Measurements from ENCODE around the gene OLFM4. TPM values are rescaled to one million over a fixed set of nuclear protein-coding genes. Genes with fewer than 3 reads are reported as not detected.

Gene OLFM4
- total and polyA plus RNA-seq, 4 donors, result 0.34 to 18.1 (median 3.2) TPM

- H3K27me3 ChIP-seq (ENCODE audit: control insufficient read depth in 3 of 3, insufficient read depth in 3 of 3, low read length in 2 of 3), result no peaks in the 10 kb centered on the region
- WGBS, 2 donors, result 84 to 86% methylated on average over 1 of the region's 1 CpG
- no peak overlapping the region for H3K4me3 ChIP-seq
- H3K9ac ChIP-seq (ENCODE audit: insufficient read depth in 1 of 2, low read length in 2 of 2), result no peak overlapping the region
- no peaks in the 10 kb centered on the region for H3K36me3 ChIP-seq (ENCODE audit: control insufficient read depth in 4 of 4, insufficient read depth in 4 of 4, low read length in 4 of 4)
- ATAC-seq (ENCODE audit: insufficient read depth, low FRiP score) (no peak), DNase-seq (no peak)
- no peaks in the 10 kb centered on the region for H3K4me1 ChIP-seq (ENCODE audit: control insufficient read depth in 5 of 5, insufficient read depth in 5 of 5, low read length in 5 of 5)
- no peak overlapping the region for H3K27ac ChIP-seq (ENCODE audit: low read depth in 1 of 2, low read length in 1 of 2)
- no peak for TF ChIP-seq CTCF (IDR thresholded peaks at IDR 0.05; ENCODE audit: control extremely low read depth, extremely low read depth)
- H3K9me3 ChIP-seq (ENCODE audit: control insufficient read depth in 4 of 4, insufficient read depth in 3 of 4, low read length in 3 of 4), result no peaks in the 10 kb centered on the region
Observed at GRCh38 chr13:53073711-53074110, 45.1 kb downstream of the OLFM4 start.

- Histone ChIP-seq H3K4me1 (ENCODE audit: control insufficient read depth in 5 of 5, insufficient read depth in 5 of 5, low read length in 5 of 5) (no peaks in the 10 kb centered on the region), H3K9ac (ENCODE audit: insufficient read depth in 1 of 2, low read length in 2 of 2) (no peak overlapping the region), H3K9me3 (ENCODE audit: control insufficient read depth in 4 of 4, insufficient read depth in 3 of 4, low read length in 3 of 4) (no peaks in the 10 kb centered on the region), H3K27ac (ENCODE audit: low read depth in 1 of 2, low read length in 1 of 2) (no peak overlapping the region), H3K4me3 (no peak overlapping the region), H3K36me3 (ENCODE audit: control insufficient read depth in 4 of 4, insufficient read depth in 4 of 4, low read length in 4 of 4) (no peaks in the 10 kb centered on the region), H3K27me3 (ENCODE audit: control insufficient read depth in 3 of 3, insufficient read depth in 3 of 3, low read length in 2 of 3) (no peaks in the 10 kb centered on the region)
- ATAC-seq (ENCODE audit: insufficient read depth, low FRiP score), result no peak
- 61 to 83% methylated on average over 5 of the region's 5 CpGs for WGBS, 2 donors
- no peak for TF ChIP-seq CTCF (IDR thresholded peaks at IDR 0.05; ENCODE audit: control extremely low read depth, extremely low read depth)
- no peak for DNase-seq
Observed at GRCh38 chr13:53074114-53074513, 45.5 kb downstream of the OLFM4 start.

GRCh38 chr13:53075356-53076041 is 46.9 kb downstream of the OLFM4 start:
- 61 to 79% methylated on average over 6 of the region's 6 CpGs for WGBS, 2 donors
- Histone ChIP-seq H3K9me3 (ENCODE audit: control insufficient read depth in 4 of 4, insufficient read depth in 3 of 4, low read length in 3 of 4) (no peaks in the 10 kb centered on the region), H3K4me3 (no peak overlapping the region), H3K27me3 (ENCODE audit: control insufficient read depth in 3 of 3, insufficient read depth in 3 of 3, low read length in 2 of 3) (no peaks in the 10 kb centered on the region), H3K27ac (ENCODE audit: low read depth in 1 of 2, low read length in 1 of 2) (no peak overlapping the region), H3K9ac (ENCODE audit: insufficient read depth in 1 of 2, low read length in 2 of 2) (no peak overlapping the region), H3K4me1 (ENCODE audit: control insufficient read depth in 5 of 5, insufficient read depth in 5 of 5, low read length in 5 of 5) (no peaks in the 10 kb centered on the region), H3K36me3 (ENCODE audit: control insufficient read depth in 4 of 4, insufficient read depth in 4 of 4, low read length in 4 of 4) (no peaks in the 10 kb centered on the region)
- DNase-seq (no peak), ATAC-seq (ENCODE audit: insufficient read depth, low FRiP score) (no peak)
- TF ChIP-seq CTCF (IDR thresholded peaks at IDR 0.05; ENCODE audit: control extremely low read depth, extremely low read depth), result no peak

GRCh38 chr13:53079691-53080090 is 51.1 kb downstream of the OLFM4 start:
- WGBS, 2 donors, result 77 to 80% methylated on average over 8 of the region's 8 CpGs
- Histone ChIP-seq H3K27me3 (ENCODE audit: control insufficient read depth in 3 of 3, insufficient read depth in 3 of 3, low read length in 2 of 3) (no peaks in the 10 kb centered on the region), H3K4me3 (no peak overlapping the region), H3K4me1 (ENCODE audit: control insufficient read depth in 5 of 5, insufficient read depth in 5 of 5, low read length in 5 of 5) (no peaks in the 10 kb centered on the region), H3K36me3 (ENCODE audit: control insufficient read depth in 4 of 4, insufficient read depth in 4 of 4, low read length in 4 of 4) (no peaks in the 10 kb centered on the region), H3K9me3 (ENCODE audit: control insufficient read depth in 4 of 4, insufficient read depth in 3 of 4, low read length in 3 of 4) (peaks cover 0 to 7% (median 2%) of the 10 kb centered on the region in 4 donors), H3K27ac (ENCODE audit: low read depth in 1 of 2, low read length in 1 of 2) (no peak overlapping the region), H3K9ac (ENCODE audit: insufficient read depth in 1 of 2, low read length in 2 of 2) (no peak overlapping the region)
- no peak for DNase-seq
- no peak for TF ChIP-seq CTCF (IDR thresholded peaks at IDR 0.05; ENCODE audit: control extremely low read depth, extremely low read depth)
- no peak for ATAC-seq (ENCODE audit: insufficient read depth, low FRiP score)
